Small intestine (tissue), 7 donors: Measurements from ENCODE around the gene FUNDC2. TPM values are rescaled to one million over a fixed set of nuclear protein-coding genes. Genes with fewer than 3 reads are reported as not detected.

Experiments
- DNase-seq, 2 donors: peaks; one replicate each; pipeline versions ENCODE4 v3.0.0 to v3.0.0-alpha.2; 2013
- FAIRE-seq: peaks from 2 replicates; lab custom pipeline; 2012; peaks lifted over from hg19 to GRCh38; lab: Jason Lieb, UNC
- H3K27ac ChIP-seq, 3 donors: one replicate each; pipeline ENCODE4 v1.5.1; 2013; ENCODE audit warnings: low read length in 2 of 3, mild to moderate bottlenecking in 2 of 3, control low read depth in 1 of 3, inconsistent platforms in 1 of 3, low read depth in 1 of 3, moderate library complexity in 1 of 3
- H3K27me3 ChIP-seq, 3 donors: one replicate each; pipeline ENCODE4 v1.6.1; 2013; ENCODE audit warnings: low read length in 3 of 3, inconsistent platforms in 1 of 3; ENCODE audit not compliant: control insufficient read depth in 3 of 3, insufficient read depth in 3 of 3
- H3K36me3 ChIP-seq, 3 donors: one replicate each; pipeline ENCODE4 v1.6.1; 2013; ENCODE audit warnings: low read length in 3 of 3, inconsistent platforms in 1 of 3, low read depth in 1 of 3, mild to moderate bottlenecking in 1 of 3, moderate library complexity in 1 of 3; ENCODE audit not compliant: control insufficient read depth in 3 of 3, insufficient read depth in 2 of 3
- H3K4me1 ChIP-seq, 3 donors: one replicate each; pipeline ENCODE4 v1.6.1; 2013; ENCODE audit warnings: low read length in 2 of 3, inconsistent platforms in 1 of 3, low read depth in 1 of 3, mild to moderate bottlenecking in 1 of 3, moderate library complexity in 1 of 3; ENCODE audit not compliant: control insufficient read depth in 3 of 3, insufficient read depth in 2 of 3
- H3K4me3 ChIP-seq, 3 donors: one replicate each; pipeline ENCODE4 v1.5.1; 2013; ENCODE audit warnings: low read length in 3 of 3, control low read depth in 1 of 3, inconsistent platforms in 1 of 3, low read depth in 1 of 3, mild to moderate bottlenecking in 1 of 3, moderate library complexity in 1 of 3
- H3K9me3 ChIP-seq, 2 donors: one replicate each; pipeline ENCODE4 v1.6.1; 2013; ENCODE audit warnings: low read depth in 1 of 2, low read length in 1 of 2; ENCODE audit not compliant: control insufficient read depth in 2 of 2, insufficient read depth in 1 of 2
- WGBS, 3 donors: extraction: QIAGEN DNeasy Blood & Tissue Kit; methylation state at CpG; one replicate each; pipeline ENCODE4 v1.1.7; 2013; 5-methylcytosine and 5-hydroxymethylcytosine counted together
- polyA plus RNA-seq, 4 donors: library from polyadenylated mRNA; stranded (reverse) in 3 of 4; unstranded in 1 of 4; fragments of 200-250 nt in 3 of 4; fragments of 120-200 nt in 1 of 4; gene quantifications; one replicate each; pipeline versions ENCODE4 v1.2.1 to v1.2.3, GENCODE V29; 2013
- donor health status: healthy with polysubstance abuse.
- donor health status: control.
- donor health status: control.
- donor health status: Bipolar disorder and iron deficiency.
- donor health status: healthy.

FUNDC2 gene
- polyA plus RNA-seq, 4 donors: 77.9 to 129 (median 97.0) TPM

GRCh38 chrX:155052738-155053498, 26.3 kb downstream of the FUNDC2 start:
- no peak for FAIRE-seq
- no peak for DNase-seq
- Histone ChIP-seq H3K4me1 (peaks cover 0 to 8% (median 0%) of the 10 kb centered on the region in 3 donors), H3K4me3 (no peak overlapping the region), H3K9me3 (no peaks in the 10 kb centered on the region), H3K27me3 (no peaks in the 10 kb centered on the region), H3K27ac (no peak overlapping the region), H3K36me3 (peaks cover 0 to 3% (median 2%) of the 10 kb centered on the region in 3 donors)
- 47 to 74% (median 53%) methylated on average over 5 of the region's 5 CpGs for WGBS, 3 donors

DNA sequence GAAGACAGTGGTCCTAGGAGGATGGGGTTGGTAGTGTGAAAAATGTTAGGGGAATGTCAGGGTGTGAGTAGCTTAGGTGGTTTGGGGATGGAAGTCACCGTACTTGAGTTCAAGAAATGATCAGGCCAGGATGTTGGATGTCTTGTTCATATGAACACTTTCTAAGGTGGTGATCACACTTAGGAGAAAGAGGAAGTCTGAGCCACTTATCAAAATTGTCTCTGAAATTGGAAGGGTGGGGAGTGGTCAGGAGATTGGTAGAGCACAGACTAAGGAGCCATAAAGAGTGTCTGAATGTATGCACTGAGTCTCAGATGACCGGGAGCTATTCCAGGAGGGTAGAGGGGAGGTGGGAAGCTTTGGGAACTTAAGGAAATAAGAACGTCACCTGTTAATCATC, 27.0 kb downstream of the FUNDC2 start:
- peaks cover 0 to 3% (median 2%) of the 10 kb centered on the region in 3 donors for H3K36me3 ChIP-seq
- FAIRE-seq (no peak), DNase-seq (no peak)
- no peak overlapping the region for H3K27ac ChIP-seq
- no peaks in the 10 kb centered on the region for H3K27me3 ChIP-seq
- peaks cover 0 to 8% (median 0%) of the 10 kb centered on the region in 3 donors for H3K4me1 ChIP-seq
- WGBS, 3 donors: 70 to 97% (median 90%) methylated on average over 3 of the region's 3 CpGs
- no peaks in the 10 kb centered on the region for H3K9me3 ChIP-seq
- H3K4me3 ChIP-seq: no peak overlapping the region

GRCh38 chrX:155054255-155054654, 27.6 kb downstream of the FUNDC2 start:
- Histone ChIP-seq H3K9me3 (no peaks in the 10 kb centered on the region), H3K27me3 (no peaks in the 10 kb centered on the region), H3K4me3 (no peak overlapping the region), H3K27ac (no peak overlapping the region), H3K36me3 (peaks cover 0 to 3% (median 2%) of the 10 kb centered on the region in 3 donors), H3K4me1 (peaks cover 0 to 8% (median 0%) of the 10 kb centered on the region in 3 donors)
- no peak for FAIRE-seq
- no peak for DNase-seq
- WGBS, 3 donors: 70 to 84% (median 82%) methylated on average over 4 of the region's 4 CpGs

DNA sequence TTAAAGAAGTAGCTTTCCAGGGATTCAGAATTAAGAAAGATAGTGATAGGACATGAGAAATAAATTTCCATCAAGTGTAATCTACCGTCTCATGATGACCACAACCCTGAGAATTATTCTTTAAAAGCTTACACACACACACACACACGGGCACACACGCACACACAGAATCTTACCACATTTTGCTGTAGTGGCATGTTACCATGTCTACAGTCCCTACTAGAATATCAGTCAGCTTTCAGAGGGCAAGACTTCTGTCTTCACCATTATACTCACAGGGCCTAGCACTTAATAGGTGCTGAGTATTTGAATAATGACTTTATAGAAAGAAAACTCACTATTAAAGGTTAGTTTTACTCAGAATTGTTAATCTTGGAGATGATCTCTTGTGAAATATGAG, 28.9 kb downstream of the FUNDC2 start:
- H3K27ac ChIP-seq: no peak overlapping the region
- 75 to 88% (median 88%) methylated on average over 3 of the region's 3 CpGs for WGBS, 3 donors
- H3K4me1 ChIP-seq: peaks cover 0 to 8% (median 0%) of the 10 kb centered on the region in 3 donors
- FAIRE-seq (no peak), DNase-seq (no peak)
- H3K27me3 ChIP-seq: no peaks in the 10 kb centered on the region
- H3K36me3 ChIP-seq: peaks cover 0 to 4% (median 3%) of the 10 kb centered on the region in 3 donors
- H3K4me3 ChIP-seq: no peak overlapping the region
- H3K9me3 ChIP-seq: no peaks in the 10 kb centered on the region

DNA sequence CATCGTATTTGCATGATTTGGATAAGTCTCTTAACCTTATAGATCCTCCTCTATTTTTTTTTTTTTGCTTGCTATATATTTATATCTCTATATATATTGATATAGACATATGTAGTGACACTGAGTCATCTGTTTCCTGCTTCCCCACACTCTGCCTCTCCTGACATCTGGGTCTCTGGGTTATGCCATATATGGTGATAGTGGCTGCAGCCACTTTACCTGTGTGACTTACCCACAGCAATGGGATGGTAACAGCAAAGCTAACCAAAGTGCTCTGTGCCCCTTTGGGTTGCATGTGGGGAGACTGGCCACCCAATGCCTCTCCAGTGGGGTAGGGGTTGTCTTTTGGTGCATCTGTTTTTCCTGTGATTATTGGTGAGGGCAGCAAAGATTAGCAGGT, 29.8 kb downstream of the FUNDC2 start:
- H3K9me3 ChIP-seq: no peaks in the 10 kb centered on the region
- no peak for FAIRE-seq
- H3K4me1 ChIP-seq: peaks cover 0 to 8% (median 0%) of the 10 kb centered on the region in 3 donors
- no peak overlapping the region for H3K4me3 ChIP-seq
- DNase-seq: no peak
- H3K36me3 ChIP-seq: peaks cover 0 to 6% (median 3%) of the 10 kb centered on the region in 3 donors
- 65 to 90% (median 85%) methylated on average over 1 of the region's 1 CpG for WGBS, 3 donors
- peak overlapping the region in 1 of 3 donors; percentile 40 for H3K27ac ChIP-seq
- no peaks in the 10 kb centered on the region for H3K27me3 ChIP-seq

DNA sequence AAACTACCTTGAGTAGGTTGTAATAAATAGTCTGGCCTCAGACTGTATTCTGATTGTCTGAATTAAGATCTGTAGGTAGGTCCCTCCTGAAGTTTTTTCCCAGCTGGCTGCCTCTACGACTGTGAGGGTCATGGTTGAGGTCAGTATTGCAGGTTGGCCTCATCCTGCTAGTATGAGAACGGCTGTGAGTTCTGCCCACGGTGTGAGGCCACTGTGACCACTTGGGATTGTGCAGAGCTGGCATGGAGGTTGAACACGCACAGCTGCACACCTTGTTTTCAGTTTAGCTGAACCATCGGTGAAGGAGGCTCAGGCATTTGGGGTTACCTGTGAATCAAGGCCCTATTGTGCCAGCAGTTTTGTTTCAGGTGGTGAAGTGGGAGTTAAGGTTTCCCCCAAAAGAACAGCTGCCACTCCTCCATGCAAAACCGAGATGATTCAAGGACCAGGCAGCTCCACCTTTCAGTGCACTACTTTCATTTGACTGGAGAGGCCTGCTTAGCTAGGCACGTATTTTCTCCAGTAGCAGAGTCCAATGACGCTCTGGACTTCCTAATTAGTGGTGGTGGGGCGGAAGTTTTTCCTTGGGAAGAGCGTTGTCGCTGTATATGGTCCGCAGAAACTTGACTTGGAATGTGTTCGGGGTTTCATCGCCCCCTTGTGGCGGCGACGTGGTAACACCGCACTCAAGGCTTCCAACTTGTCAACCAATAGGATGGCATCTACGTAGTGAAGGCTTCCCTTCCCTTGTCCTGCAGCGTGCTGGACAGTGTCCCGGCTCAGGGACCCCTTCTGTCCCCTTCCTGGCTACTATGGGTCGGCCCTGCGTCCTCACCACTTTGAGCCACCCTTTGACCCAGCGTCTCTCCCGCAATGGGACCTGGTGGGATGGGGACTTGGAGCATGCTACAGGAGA, 30.5 kb downstream of the FUNDC2 start:
- 13 to 27% (median 14%) methylated on average over 23 to 25 of the region's 25 CpGs for WGBS, 3 donors
- H3K4me3 ChIP-seq: no peak overlapping the region
- no peak for FAIRE-seq

DNA sequence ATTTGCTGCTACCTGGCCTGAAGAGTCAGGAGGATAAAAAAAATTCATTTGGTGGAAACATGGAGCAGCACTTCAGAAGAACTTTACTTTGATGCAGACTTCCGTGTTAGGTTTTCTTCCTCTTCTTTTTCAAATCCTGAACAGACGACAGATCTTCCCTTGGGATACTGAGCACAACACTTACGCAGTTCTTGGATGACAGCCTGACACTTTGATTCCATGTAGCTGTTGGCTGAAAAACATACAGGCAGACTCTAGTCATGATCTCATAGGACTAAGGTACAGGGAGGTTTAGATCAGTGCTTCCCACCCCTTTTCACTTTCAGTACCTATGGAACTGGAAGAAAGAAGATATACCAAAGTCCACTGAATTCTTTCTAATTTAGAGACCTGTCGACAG, 35.1 kb downstream of the FUNDC2 start:
- H3K4me3 ChIP-seq: no peak overlapping the region
- H3K4me1 ChIP-seq: peaks cover 0 to 5% (median 0%) of the 10 kb centered on the region in 3 donors
- no peak for DNase-seq
- H3K36me3 ChIP-seq: peaks cover 0 to 4% (median 0%) of the 10 kb centered on the region in 3 donors
- no peak overlapping the region for H3K27ac ChIP-seq
- H3K9me3 ChIP-seq: no peaks in the 10 kb centered on the region
- no peak for FAIRE-seq
- no peaks in the 10 kb centered on the region for H3K27me3 ChIP-seq
- WGBS, 3 donors: 82 to 89% (median 84%) methylated on average over 4 of the region's 4 CpGs

More for the DNA sequence above, 30.5 kb downstream of the FUNDC2 start:
- Histone ChIP-seq H3K27ac (peak overlapping the region; percentile 26 to 48 (median 40)), H3K4me1 (peaks cover 0 to 8% (median 0%) of the 10 kb centered on the region in 3 donors), H3K27me3 (no peaks in the 10 kb centered on the region), H3K9me3 (no peaks in the 10 kb centered on the region), H3K36me3 (peaks cover 0 to 6% (median 0%) of the 10 kb centered on the region in 3 donors)
- peak; percentile 83 to 85 for DNase-seq

GRCh38 chrX:155065035-155065734, 38.5 kb downstream of the FUNDC2 start:
- 82 to 92% (median 91%) methylated on average over 8 of the region's 8 CpGs for WGBS, 3 donors
- Histone ChIP-seq H3K9me3 (no peaks in the 10 kb centered on the region), H3K4me1 (no peaks in the 10 kb centered on the region), H3K4me3 (no peak overlapping the region), H3K27me3 (no peaks in the 10 kb centered on the region), H3K36me3 (peaks cover 0 to 2% (median 0%) of the 10 kb centered on the region in 3 donors), H3K27ac (no peak overlapping the region)
- no peak for DNase-seq
- peak; percentile 5 for FAIRE-seq
